ENCODE data around the gene ZDHHC7.
"Not testable (repeated sequence)": the region's sequence is repeated elsewhere in the genome, so short reads cannot be mapped to it uniquely, and the experiment has no call there.

ZDHHC7 gene

GRCh38 chr16:84938616-84939015 lies 72.7 kb downstream of the ZDHHC7 start:
- DNase-seq (ENCODE audit: low spot score), result not testable (repeated sequence)

DNA sequence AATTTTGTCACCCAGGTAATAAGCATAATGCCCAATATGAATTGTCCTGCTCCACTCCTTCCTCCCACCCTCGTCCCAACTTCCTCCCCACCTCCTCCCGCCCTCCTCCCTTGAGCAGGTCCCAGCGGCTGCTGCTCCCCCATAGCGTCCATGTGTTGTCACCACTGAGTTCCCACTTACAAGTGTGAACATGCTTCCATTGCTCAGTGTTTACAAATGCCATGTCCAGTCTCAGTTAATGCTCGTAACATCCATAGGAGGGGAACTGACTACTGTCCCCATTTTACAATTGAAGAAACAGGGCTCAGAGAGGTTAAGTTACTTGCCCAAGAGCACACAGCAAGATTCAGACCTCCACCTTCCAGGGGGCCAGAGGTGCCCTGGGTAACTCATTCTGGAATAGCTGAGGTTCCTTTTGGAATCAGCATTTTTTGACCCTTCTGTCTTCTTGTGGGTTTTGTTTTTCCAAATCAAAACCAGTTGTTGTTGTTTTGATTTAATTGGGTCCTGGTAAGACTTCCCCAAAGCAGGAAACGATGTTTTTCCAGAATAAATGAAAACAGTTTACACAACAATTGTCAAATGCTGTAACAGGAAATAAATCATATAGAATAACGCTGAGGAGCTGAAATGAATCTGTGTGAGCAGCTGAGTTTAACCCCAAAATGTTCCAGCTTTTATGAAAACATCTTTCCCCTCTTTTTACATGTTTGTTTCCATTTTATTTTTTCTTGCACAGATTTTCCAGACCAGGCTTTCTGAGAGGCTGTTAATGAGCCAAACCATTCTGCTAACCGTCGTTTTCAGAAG lies 73.9 kb downstream of the ZDHHC7 start:
- DNase-seq (ENCODE audit: low spot score), result no peak

- no peak for DNase-seq (ENCODE audit: low spot score)
These were observed 77.3 kb downstream of the ZDHHC7 start for GRCh38 chr16:84933774-84934631.

DNA sequence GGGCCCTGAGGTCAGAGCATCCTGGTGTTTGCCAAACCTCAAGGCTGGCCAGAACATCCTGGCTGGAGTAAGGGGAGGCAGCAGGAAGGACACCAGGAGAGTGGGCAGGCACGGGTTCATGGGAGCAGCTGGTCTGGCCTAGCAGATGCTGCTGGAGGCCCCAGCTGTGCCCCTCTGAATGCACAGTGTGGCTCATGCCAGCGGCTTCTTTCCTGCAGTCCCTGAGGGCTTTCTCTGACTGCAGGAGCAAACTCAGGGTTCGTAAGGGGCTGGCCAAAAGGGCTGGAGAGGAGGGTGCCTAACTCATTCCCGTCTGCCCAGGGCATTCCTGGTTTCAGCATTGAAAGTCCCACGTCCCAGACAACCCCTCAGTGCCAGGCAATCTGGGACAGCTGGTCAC lies 78.7 kb downstream of the ZDHHC7 start:
- DNase-seq (ENCODE audit: low spot score), result no peak

DNA sequence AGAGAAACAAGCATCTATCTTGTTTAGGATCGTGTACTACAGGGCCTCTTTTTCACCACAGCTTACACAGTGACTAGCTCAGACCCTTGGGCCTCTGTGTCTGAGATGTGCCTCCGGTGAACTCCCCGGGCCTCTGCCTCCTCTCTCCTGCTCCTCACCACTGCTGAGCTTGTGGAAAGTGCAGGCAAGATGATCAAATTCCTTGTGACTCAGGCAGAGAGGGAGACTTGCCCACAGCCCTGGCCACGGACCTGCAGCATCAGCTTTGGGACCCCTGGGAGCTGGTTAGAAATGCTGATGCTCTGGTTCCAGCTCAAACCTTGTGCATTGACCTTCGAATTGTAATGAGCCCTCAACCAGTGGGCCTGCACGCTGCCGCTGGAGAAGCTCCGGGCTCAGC lies 79.8 kb downstream of the ZDHHC7 start:
- DNase-seq (ENCODE audit: low spot score), result no peak

DNA sequence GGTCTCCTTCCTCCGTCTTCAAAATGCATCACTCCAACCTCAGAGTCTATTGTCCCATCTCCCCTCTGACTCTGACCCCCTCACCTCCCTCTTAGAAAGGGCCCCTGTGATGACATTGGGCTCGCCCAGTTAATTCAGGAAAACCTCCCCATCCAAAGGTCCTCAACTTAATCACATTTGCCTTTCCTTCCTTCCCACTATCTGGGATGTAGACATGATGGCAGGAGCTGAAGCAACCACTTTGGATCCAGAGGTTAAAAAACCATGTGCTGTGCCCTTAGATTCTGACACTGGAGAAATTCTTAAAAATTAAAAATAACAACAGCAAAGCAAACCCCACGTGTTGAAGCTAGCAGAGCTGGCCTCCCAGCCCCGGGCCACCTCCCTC lies 80.2 kb downstream of the ZDHHC7 start:
- no peak for DNase-seq (ENCODE audit: low spot score)

GRCh38 chr16:84930298-84931106 lies 80.8 kb downstream of the ZDHHC7 start:
- no peak for DNase-seq (ENCODE audit: low spot score)

DNA sequence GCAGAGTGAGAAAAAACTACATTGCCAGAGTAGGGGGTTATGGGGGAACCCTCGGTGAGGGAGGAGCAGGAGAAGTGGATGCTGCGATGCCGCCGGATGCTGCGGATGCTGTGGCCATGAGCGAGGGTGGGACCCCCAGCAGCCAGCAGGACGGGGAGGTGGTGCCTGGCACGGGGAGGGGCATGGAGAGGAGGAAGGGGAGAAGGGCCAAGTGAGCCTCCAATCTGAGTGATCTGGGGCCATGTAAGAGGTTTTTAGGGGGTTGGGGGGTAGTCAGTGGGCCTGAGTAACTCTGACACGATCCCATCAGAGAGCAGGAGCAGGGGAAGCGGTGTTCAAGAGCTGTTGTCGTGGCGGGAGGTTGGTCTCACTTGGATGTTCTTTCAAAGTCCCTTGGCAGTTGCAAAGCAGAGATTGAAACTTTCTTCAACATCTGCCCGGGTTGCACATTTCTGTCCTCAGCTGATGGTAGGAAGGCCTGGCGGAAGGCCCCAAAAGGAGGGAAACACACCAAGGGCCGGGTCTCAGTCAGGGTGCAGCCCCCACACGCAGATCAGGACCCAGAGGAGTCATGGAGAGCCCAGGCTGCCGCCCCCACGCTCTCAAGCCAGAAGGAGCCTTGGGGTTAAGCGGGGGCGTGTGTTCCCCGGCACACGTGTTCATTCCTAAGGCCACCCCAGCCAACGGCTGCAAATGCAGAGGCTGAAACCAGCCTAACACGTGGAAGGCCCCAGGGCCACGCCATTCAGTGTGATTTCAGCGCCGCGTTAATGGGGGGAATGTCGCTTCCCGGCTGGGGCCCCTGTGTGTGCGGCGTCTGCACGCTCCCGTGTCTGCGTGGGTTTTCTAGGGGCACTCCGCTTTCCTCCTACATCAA lies 81.7 kb downstream of the ZDHHC7 start:
- DNase-seq (ENCODE audit: low spot score), result no peak

- no peak for DNase-seq (ENCODE audit: low spot score)
These were observed 82.5 kb downstream of the ZDHHC7 start for GRCh38 chr16:84928679-84929420.

DNA sequence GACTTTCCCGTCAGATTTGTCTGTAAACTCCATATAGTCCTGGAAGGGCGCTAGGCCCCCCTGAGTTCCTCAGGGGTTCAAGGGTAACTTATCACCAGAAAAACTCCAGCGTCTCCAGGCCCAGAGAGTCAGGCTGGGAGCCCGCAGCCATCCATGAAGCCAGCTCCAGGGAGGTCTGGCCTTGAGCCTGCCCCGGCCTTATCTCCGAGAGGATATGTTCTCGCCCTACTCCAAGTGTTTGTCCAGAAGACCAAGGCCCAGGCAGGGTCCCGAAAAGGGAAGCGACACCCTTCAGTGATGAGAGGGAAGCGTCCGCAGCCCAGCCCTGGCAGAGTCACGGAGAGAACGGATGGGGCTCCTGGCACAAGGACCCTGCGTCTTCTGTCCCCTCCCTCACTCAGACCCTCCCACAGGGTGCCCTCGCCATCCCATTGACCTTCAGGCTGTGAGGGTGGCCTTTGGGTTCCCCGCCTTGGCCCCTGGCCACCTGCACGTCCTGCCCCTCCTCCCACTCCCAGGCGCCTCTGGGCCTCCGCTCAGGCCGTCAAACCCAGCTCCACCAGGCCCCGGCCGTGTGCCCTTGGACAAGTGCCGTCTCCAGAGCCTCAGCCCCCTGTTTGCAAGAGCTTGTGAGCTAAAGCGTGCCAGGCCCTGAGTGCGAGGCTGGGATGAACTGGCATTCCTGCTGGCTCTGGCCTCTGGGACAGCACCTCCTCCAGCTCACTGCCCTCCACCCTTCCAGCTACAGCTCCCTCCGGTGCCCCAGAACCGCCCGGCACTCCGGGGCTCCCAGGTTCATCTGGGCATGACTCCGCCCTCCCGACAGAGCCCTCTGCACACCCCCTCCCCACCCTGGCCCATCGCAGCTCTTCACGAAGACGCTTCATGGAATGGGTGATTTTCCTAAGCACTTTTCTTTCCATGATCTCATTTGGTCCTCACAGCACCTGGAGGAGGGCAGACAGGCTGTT lies 83.4 kb downstream of the ZDHHC7 start:
- DNase-seq (ENCODE audit: low spot score), result no peak

DNA sequence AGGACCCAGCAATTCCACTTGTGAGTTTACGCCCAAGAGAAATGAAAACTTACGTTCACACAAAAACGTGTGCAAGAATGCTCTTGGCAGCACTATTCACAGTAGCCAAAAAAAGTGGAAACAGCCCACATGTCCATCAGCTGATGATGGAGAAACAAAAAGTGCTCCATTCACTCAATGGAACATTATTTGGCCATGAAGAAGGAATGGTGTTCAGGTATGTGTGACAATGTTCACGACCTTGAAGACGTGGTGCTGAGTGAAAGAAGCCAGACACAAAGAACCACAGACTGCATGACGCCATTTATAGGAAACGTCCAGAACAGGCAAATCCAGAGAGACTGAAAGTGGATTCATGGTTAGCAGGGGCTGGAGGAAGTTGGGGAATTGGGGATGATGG lies 84.9 kb downstream of the ZDHHC7 start:
- no peak for DNase-seq (ENCODE audit: low spot score)

- no peak for DNase-seq (ENCODE audit: low spot score)
These were observed 85.5 kb downstream of the ZDHHC7 start for GRCh38 chr16:84925773-84926372.

DNA sequence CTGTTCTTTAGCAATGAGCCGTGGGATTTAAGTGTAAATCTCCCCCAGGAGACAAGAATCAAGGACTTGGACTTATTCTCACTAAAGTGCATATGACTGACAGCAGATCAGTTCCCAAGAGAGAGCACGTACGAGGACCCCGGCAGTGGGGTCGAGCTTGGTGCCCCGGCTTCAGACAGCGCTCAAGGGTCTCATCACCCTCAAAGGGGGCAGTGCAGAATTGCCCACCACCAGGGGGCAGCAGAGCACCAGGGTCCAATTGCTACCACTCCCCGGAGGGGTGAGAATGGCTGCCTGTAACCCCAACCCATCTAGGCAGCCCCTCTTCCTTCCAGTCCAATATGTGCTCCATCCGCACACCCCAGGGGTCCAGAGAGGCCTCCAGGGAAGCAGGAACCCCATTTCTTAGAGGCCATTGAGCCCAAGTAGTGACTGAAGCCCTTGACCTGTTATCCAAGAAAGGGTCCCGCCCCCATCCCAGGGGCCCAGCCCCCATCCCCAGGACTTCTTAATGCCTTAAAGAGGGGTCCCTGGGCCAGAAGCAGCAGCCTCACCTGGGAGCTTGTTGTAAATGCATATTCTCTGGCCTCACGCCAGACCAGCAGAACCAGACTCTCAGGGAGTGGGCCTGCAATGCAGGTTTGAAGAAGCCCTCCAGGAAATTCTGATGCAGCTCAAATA lies 86.1 kb downstream of the ZDHHC7 start:
- DNase-seq (ENCODE audit: low spot score), result no peak

DNA sequence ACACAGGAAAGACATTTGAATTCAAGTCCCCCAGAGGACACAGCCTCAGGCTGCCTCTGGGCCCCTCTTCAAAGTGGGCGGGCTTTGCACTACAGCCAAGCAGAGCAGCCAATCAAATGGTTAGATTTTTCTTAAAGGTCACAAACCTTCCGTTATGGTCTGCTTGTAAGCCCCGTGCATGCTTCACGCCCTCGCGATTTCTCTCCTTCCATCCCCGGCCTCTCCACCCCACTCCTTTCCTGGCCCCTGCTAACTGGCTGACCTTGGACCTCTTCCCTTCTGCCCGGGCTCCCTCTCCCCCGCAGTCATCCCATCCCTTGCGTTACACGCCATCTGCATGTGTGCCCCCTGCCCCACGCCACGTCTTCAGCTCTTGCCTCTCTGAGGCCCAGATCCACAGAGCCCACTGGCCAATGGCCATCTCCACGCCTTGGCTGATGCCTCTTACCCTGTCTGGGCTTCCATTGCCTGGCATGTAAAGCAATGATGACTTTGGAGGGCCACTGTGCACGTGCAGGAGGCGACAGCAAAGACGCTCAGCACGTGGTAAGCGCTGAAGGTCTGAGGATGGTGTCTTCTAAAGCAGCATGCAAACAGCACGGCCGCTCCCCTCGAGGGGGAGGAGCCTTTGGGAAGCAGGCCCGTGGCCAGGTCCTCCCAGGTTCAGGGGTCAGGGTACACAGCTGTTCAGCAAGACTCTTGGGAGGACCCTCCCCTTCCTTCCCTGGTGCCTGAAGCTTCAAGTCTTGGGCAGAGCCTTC lies 86.8 kb downstream of the ZDHHC7 start:
- no peak for DNase-seq (ENCODE audit: low spot score)
